ENCODE results near the gene TEX19. TPM values are rescaled to one million over a fixed set of nuclear protein-coding genes. Genes with fewer than 3 reads are reported as not detected.
"Not testable (repeated sequence)": the region's sequence is repeated elsewhere in the genome, so short reads cannot be mapped to it uniquely, and the experiment has no call there.

Gene TEX19
- total RNA-seq, 1 donor from 2014 or later = not detected

DNA sequence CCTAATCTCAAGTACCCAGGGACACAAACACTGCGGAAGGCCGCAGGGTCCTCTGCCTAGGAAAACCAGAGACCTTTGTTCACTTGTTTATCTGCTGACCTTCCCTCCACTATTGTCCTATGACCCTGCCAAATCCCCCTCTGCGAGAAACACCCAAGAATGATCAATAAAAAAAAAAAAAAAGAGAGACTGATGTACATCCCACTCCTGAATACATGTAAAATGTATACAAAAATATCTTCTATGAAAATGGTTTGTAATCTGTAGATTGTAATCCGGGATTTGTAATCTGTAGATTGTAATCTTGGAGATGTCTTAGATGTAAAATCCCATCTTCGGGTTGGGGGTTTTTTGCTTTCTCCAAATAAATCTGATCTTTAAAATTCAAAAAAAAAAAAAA, 18.2 kb downstream of the TEX19 start:
- DNase-seq = not testable (repeated sequence)

- DNase-seq = no peak
Measured at GRCh38 chr17:82377924-82378740, 19.1 kb downstream of the TEX19 start.

DNA sequence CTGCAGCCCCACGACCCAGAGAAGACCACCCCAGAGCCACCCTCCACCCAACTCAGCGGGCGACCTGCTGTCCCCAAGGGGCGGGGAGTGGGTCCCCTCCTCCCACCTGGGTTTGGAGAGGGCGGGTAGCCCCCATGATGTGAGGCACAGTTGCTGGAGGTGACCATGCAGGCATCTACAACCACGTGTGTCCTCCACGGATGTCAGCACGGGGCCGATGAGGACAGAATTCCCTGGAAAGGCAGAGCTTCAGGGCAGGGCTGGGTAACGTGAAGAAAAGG, 19.6 kb downstream of the TEX19 start:
- DNase-seq = no peak

- DNase-seq = no peak
Measured at GRCh38 chr17:82380860-82381702, 22.0 kb downstream of the TEX19 start.

DNA sequence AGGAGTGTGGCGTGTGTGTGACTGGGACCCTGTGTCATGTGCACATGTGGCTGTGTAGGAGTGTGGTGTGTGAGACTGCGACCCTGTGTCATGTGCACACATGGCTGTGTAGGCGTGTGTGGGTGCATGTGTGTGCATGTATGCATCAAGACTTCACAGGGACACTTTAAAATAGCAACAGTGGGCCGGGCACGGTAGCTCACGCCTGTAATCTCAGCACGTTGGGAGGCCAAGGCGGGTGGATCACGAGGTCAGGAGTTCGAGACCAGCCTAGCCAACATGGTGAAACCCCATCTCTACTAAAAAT, 22.6 kb downstream of the TEX19 start:
- not testable (repeated sequence) for DNase-seq

DNA sequence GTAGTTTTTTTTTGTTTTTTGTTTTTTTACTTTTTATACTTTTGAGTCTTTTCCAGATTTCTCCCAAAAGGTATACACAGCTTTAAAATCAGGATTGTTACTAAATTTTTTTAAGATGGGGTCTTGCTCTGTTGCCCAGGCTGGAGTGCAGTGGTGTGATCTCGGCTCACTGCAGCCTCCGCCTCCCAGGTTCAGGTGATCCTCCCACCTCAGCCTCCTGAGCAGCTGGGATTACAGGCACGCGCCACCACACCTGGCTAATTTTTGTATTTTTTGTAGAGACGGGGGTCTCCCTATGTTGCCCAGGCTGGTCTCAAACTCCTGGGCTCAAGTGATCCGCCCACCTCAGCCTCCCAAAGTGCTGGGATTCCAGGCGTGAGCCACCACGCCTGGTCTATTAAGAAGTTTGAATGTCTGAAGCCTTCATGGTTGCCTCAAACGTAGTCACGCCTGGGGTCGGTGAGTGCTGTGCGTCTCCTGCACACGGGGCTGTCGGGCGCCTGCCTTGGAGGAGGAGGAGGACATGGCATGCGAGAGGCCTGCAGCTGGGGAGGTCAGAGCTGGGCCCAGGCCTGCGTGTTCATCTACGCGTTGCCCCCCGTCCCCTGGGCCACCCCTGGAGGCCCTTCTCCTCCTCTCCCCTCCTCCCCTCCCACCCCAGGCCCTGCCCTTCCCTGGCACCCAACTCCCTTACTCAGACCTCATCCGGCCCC, 23.3 kb downstream of the TEX19 start:
- DNase-seq = not testable (repeated sequence)

DNA sequence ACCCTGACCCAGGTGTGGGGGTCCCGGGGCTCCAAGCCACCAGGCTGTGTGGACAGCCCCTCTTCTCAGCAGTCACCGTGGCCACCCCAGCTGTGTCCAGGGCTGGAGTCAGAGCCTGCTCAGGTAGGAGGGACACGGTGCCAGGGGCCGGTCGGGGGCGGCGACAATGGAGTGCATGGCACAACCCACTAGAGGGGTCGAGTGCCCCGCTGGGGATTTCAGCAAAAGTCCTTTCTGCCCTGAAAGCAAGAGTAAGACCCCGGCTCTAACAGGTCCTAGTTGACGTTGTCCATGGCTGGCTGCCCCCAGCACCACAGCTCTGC, 23.8 kb downstream of the TEX19 start:
- DNase-seq = no peak

DNA sequence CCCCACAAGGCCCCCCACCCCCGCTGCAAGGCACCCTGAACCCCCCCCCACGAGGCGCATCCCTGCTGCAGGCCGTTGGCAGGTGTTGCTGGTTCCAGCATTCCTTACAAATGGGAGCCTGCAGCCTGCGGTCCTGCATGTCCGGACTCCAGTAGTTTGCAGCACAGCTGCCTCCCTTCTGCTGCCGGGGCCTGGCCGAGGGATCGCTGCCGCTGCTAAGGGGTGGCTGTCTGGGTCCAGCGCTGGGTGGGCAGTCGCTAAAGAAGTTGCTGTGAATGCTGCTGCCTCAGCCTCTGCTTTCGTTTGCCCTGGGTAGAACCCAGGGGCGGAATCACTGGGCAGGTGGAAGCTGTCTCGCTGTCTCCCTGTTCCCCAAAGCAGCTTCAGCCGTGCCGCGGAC, 24.4 kb downstream of the TEX19 start:
- DNase-seq = no peak

GRCh38 chr17:82384051-82384729, 25.1 kb downstream of the TEX19 start:
- no peak for DNase-seq

DNA sequence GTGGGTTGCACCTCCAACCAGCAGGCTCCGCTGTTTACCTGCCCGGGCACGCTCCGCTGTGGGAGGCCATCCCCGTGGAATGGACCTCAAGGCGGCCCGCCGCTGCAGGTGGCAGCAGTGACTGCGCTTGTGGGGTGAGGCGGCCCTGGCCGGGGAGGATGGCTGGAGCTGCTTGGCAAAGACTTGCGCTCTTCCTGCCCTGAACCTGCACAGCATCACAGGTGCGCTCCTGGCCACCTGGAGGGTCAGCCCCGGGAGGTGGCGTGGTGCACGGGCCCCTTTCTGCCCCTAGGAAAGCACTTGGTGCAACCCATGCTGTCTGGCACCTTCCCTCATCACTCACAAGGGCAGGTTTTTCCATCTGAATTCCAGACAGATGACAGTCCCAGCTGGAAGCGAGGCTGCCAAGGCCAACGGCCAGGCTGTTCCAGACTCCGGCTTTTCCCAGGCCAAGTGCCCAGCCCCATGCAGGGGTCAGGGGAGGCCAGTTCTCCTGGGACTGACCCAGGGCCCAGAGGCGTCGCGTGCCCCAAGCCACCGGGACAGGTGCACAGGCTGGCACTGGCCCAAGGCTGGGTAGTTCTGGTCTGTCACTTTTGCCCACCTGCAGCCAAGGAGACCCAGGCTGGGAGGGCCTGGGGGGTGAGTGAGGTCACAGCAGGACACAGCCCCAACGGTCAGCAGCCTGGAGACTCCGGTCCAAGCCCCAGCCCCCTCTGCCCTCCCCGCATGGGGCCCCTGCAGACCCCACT, 25.9 kb downstream of the TEX19 start:
- DNase-seq = no peak

GRCh38 chr17:82385559-82386254, 26.7 kb downstream of the TEX19 start:
- no peak for DNase-seq

DNA sequence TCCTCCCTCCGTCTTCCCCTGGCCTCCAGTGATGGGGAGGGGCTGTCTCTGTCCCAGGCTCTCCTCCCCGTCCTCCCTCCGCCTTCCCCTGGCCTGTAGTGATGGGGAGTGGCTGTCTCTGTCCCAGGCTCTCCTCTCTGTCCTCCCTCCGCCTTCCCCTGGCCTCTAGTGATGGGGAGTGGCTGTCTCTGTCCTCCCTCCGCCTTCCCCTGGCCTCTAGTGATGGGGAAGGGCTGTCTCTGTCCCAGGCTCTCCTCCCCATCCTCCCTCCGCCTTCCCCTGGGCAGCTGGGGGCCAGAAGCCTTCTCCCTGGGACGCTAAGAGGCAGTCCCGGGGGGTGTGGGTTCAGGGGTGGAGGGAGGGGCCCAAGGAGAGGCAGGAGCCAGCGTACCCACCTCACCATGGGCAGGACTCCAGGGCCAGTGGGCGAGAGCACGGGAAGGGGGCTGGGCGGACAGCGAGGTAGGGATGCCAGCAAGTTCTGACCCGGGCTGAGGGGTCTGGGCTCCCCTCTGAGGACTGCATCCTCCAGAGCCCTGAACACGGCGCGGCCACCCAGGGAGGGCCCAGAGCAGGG, 27.3 kb downstream of the TEX19 start:
- DNase-seq = no peak

DNA sequence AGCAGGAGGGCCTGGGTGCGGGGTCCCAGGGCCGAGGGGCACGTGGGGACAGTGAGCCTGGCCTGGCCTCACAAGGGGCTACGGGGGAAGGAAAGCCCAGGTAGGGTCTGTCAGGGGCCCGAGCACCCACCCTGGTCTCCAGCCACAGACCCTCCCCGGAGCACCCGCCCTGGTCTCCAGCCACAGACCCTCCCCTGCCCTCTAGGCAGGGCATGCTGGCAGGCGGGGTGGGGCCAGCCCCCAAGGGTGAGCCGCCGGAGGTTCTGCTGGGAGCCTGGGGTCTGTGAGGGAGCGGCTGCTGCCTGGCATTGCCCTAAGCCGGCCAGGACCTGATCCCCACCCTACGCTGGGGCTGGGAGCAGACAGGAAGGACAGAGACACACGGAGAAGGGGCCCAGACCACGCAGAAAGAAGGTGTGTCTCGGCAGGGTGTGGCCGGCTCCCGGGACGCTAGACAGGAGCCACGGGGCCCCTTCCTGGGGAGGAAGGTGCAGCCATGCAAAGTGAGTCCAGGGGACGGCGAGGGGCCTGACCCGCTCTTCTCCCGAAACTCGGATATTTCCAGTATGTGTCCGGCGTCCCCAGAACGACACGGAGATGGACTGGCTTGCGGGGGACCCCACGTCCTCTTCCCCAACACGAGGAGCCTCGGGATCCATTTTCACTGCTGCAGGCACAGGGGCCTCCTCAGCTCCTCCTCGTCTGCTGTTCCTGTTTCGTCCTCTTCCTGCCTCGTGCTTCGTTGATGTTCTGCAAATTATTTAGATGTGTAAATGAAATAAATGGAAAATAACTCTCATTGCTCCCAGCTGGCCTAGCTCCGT, 28.0 kb downstream of the TEX19 start:
- no peak for DNase-seq

- no peak for DNase-seq
Measured at GRCh38 chr17:82387705-82388106, 28.7 kb downstream of the TEX19 start.

DNA sequence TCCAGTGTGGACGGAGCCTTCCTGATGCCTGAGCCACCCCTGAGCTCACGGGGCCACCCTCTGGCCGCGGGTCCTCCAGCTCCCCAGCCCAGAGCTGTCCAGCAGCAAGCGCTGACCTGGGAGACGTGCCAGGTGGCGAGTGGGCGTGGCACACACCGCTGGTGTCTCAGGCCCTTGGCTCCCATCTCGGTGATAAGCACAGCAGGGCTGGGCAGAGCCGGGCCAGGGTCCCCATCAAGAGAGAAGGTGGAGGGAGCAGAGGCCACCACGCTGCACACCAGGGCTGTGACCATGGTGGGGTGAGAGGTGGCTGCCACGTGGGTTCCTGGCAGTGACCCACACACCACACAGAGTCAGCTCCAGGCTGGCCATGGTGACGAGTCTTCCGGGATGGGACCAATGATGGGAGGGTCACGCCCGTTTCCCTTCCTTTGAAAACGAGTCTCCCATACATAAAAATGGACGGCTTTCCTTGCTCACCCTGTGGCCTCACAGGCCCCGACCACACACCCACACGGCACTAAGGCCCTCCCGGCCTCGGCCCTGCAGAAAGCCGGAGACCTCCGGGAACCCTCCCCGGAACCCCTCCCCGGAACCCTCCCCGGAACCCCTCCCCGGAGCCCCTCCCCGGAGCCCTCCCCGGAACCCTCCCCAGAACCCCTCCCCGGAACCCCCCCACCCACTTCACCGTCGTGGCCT, 29.3 kb downstream of the TEX19 start:
- DNase-seq = no peak

DNA sequence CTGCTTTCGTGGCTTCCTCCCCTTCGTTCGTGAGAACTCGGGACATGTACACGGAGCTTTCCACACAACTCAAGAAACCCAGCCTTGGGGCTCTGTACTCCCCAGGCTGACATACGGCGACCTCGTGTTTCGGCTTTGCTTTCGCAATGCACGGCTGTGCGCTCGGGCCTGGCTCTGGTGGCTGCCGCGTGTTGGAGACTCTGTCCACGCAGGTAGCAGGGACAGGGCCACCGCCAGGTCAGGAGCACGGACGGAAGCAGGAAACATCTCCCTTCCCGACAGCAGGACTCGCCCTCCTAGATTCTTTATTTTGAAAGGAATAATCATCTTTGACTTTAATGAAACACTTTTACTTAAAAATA, 29.9 kb downstream of the TEX19 start:
- no peak for DNase-seq

DNA sequence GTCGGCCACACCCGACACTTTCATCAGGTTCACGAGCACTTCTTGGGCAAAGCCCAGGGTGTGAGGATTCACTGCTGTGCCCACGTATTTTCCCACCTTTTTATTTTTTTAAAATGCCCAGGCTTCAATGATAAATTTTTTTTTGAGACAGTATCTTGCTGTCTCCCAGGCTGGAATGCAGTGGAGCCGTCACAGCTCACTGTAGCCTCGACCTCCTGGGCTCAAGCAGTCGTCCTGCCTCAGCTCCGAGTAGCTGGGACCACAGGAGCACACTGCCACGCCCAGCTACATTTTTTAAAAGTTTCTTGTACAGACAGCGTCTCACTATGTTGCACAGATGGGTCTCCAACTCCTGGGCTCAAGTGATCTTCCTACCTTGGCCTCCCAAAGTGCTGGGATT, 30.3 kb downstream of the TEX19 start:
- no peak for DNase-seq

DNA sequence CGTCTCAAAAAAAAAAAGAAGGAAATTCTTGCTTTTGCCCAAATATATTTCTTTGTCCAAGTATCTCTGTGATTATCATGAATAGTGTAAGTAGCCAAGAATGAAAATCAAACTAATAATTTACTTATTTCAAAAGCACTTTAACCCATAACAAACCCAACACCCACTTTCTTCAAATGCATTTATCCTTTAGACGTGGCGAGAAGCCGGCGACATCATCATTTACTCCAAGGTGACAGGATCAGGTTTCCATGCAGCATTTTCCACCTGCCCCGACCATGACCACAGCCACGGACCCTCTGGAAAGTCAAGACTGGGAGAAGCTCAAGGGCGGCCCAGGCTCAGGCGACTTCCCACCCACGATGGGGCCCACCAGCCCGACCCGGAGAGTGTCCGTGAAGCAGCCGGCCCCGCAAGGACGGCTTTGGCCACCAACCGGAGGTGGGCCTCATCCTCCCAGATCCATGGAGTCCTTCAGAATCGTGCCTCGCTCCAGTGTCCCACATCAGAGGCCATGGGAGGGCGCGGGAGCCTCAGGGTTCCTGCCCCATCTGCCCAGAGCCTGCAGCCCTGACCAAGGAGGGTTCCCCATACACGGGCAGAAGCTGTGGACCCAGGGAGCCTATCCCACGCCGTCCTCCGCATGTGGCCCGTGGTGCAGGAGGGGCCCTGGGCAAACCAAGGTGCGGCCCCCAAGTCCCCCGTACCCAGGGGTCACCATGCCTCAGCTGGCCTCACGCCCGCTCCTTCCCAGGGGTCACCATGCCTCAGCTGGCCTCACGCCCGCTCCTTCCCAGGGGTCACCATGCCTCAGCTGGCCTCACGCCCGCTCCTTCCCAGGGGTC, 31.2 kb downstream of the TEX19 start:
- no peak for DNase-seq
